ENCODE data around the gene AURKA.

AURKA gene

DNA sequence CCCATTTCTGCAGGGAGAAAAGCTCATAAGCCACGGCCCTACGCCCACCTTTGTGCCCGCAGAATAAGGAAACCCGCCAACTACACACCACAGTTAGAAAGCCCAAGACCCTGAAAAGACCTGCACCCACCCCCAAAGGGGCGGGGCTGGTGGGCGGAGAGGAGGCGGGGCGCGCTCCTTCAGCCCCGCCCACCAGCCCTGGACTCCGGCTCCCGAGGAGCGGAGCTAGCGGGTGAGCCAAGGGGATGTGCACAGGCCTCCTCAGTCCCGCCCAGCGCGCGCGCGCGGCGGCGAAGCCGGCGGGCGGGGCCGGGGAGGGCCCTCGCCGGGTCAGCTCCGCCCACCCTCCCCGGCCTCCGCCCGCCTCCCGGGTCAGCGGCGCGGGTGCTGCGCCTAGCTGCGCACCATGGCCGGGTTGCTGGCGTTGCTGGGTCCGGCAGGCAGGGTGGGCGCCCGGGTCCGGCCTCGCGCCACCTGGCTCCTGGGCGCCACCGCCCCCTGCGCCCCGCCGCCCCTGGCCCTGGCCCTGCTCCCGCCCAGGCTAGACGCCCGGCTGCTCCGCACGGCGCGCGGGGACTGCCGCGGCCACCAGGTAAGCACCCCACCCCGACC lies 33.3 kb downstream of the AURKA start, which contains the start of gene FAM210B:
Gene FAM210B (plus strand): TSS at position 375 of the 612 bp plus-strand sequence. CDS start 32 bp downstream, at position 407.
- Histone ChIP-seq H3K9me3 (ENCODE audit: low read depth, low read length) (no peaks in the 10 kb centered on the region), H3K27ac (no peak within 1 kb of the TSS), H3K36me3 (ENCODE audit: insufficient read depth, low read length) (no peaks in the 10 kb centered on the region), H3K9ac (ENCODE audit: insufficient read length) (peak within 1 kb of the TSS; percentile 60), H3K4me3 (peak within 1 kb of the TSS; percentile 78)
- no peak for TF ChIP-seq FOXP2 (optimal IDR thresholded peaks at IDR 0.05; ENCODE audit: control extremely low read depth, extremely low read length, insufficient read depth)
- no peak for TF ChIP-seq EZH2 (IDR thresholded peaks at IDR 0.05)
- TF ChIP-seq POLR2AphosphoS5 (IDR thresholded peaks at IDR 0.05; ENCODE audit: borderline replicate concordance, low read depth, low read length), result no peak
- DNase-seq (ENCODE audit: low read depth, low spot score), result no peak

DNA sequence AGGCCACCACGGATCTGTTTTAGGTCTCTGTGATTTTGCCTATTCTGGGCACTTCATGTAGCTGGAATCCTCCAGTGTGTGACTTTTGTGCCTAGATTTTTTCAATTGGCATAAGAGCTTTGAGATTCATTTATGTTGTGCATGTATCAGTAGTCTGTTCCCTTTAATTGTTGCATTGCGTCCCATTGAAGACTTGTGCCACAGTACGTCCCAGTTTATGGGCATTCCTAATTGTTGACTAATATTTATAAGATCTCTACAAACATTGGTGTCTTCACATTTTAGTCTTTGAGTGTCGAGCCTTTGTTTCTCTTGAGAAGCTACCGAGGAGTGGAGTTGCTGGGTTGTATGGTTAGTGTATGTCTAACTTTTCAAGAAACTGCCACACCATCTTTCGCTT lies 33.9 kb downstream of the AURKA start:
- Histone ChIP-seq H3K36me3 (ENCODE audit: insufficient read depth, low read length) (no peaks in the 10 kb centered on the region), H3K4me3 (peak overlapping the region; percentile 65), H3K9me3 (ENCODE audit: low read depth, low read length) (no peaks in the 10 kb centered on the region), H3K9ac (ENCODE audit: insufficient read length) (no peak overlapping the region), H3K27ac (no peak overlapping the region)
- no peak for TF ChIP-seq POLR2AphosphoS5 (IDR thresholded peaks at IDR 0.05; ENCODE audit: borderline replicate concordance, low read depth, low read length)
- no peak for TF ChIP-seq FOXP2 (optimal IDR thresholded peaks at IDR 0.05; ENCODE audit: control extremely low read depth, extremely low read length, insufficient read depth)
- DNase-seq (ENCODE audit: low read depth, low spot score), result no peak

DNA sequence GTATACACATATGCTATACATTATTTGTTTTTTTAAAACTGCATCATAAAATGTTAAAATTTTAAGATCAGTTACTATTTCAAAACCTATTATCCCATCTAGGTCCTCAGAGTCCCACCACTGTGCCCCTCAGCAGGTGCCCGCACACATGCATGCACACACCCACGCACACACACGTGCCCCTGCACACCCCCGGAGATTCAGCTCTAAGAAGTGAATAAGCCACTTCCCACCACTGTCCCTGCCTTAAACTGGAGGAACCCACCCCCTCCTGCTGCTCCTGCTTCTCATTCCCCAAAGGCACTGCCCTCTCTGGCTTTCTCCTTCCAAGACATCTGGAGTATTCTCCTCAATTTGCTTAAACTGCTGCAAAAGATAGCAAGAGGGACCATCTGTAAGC lies 38.7 kb downstream of the AURKA start:
- no peaks in the 10 kb centered on the region for H3K9me3 ChIP-seq (ENCODE audit: low read depth, low read length)
- no peak overlapping the region for H3K27ac ChIP-seq
- DNase-seq (ENCODE audit: low read depth, low spot score), result no peak
- no peak overlapping the region for H3K9ac ChIP-seq (ENCODE audit: insufficient read length)
- H3K36me3 ChIP-seq (ENCODE audit: insufficient read depth, low read length), result no peaks in the 10 kb centered on the region
- TF ChIP-seq EZH2 (IDR thresholded peaks at IDR 0.05) (no peak), POLR2AphosphoS5 (IDR thresholded peaks at IDR 0.05; ENCODE audit: borderline replicate concordance, low read depth, low read length) (no peak), FOXP2 (optimal IDR thresholded peaks at IDR 0.05; ENCODE audit: control extremely low read depth, extremely low read length, insufficient read depth) (no peak)
- no peak overlapping the region for H3K4me3 ChIP-seq

DNA sequence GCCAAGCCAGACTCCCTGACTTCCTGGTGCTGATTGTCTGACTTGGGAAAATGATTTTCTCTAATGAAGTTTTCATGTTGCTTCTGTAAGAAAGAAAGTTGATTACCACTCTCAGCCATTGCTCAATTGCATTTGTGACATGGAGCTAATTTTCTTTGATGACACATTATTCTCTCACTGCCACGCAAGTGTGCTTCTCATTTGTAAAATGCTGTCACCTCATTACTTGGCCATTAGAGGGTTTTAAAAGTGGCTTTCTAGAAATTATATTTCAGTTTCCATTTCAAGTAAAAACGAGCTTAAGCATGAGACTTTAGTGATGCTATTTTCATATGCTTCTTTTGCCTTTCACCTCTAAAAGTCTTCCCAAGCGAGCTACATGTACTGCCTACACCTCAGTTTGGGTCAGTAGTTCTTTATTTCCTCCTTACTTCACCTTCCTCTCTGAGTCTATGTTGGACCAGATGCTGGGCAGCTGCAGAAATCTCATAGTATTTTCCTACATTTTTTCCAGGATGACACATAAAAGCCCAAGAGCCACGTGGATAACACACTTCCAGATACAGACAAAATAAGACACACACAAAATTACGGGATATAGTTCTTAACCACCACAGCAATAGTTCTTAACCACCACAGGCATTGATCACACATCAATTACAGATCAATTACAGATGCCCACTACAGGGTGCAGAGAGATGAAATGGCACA lies 39.5 kb downstream of the AURKA start:
- no peak for DNase-seq (ENCODE audit: low read depth, low spot score)
- Histone ChIP-seq H3K9me3 (ENCODE audit: low read depth, low read length) (no peaks in the 10 kb centered on the region), H3K36me3 (ENCODE audit: insufficient read depth, low read length) (no peaks in the 10 kb centered on the region), H3K9ac (ENCODE audit: insufficient read length) (no peak overlapping the region), H3K4me3 (no peak overlapping the region), H3K27ac (no peak overlapping the region)
- no peak for TF ChIP-seq EZH2 (IDR thresholded peaks at IDR 0.05)
- no peak for TF ChIP-seq FOXP2 (optimal IDR thresholded peaks at IDR 0.05; ENCODE audit: control extremely low read depth, extremely low read length, insufficient read depth)
- TF ChIP-seq POLR2AphosphoS5 (IDR thresholded peaks at IDR 0.05; ENCODE audit: borderline replicate concordance, low read depth, low read length), result no peak

DNA sequence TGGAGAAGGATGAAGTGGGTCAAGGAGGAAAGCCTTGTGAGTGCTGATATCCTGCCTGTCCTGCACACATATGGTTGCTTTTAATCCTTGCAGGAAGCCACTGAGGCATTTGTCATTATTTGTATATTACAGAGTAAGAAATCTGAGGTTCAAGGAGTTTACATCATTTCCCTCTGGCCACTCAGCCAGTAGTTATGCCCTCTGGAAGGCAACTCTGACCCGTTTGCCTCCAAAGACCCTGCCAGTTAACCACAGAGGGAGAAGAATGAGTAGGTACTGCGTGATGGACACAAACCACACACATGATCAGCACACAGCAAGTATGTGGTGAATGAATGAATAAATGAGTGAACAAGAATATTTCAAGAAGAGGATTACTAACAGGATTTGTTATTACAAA lies 41.2 kb downstream of the AURKA start:
- no peak overlapping the region for H3K27ac ChIP-seq
- no peak overlapping the region for H3K4me3 ChIP-seq
- TF ChIP-seq EZH2 (IDR thresholded peaks at IDR 0.05) (no peak), FOXP2 (optimal IDR thresholded peaks at IDR 0.05; ENCODE audit: control extremely low read depth, extremely low read length, insufficient read depth) (no peak), POLR2AphosphoS5 (IDR thresholded peaks at IDR 0.05; ENCODE audit: borderline replicate concordance, low read depth, low read length) (no peak)
- H3K9ac ChIP-seq (ENCODE audit: insufficient read length), result no peak overlapping the region
- no peaks in the 10 kb centered on the region for H3K9me3 ChIP-seq (ENCODE audit: low read depth, low read length)
- no peak for DNase-seq (ENCODE audit: low read depth, low spot score)
- H3K36me3 ChIP-seq (ENCODE audit: insufficient read depth, low read length), result no peaks in the 10 kb centered on the region

DNA sequence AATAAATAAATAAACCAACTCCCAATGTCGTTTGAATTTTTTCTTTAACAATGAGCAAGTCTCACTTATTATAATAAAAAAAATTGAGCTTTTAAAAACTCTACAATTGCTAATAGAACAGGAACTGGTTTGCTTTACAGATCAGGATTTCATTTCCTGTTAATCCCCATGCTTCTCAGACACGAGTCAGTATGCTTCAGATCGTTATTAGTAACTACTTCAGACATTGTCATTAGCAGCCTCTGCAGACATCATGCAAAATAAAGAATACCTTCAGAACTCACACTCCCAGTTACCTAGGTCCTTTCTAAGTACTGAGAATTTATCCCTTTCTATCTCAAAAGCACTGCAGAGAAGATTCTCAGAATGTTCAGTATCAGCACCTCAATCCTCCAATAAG lies 43.3 kb downstream of the AURKA start:
- DNase-seq (ENCODE audit: low read depth, low spot score), result no peak
- no peak overlapping the region for H3K9ac ChIP-seq (ENCODE audit: insufficient read length)
- H3K9me3 ChIP-seq (ENCODE audit: low read depth, low read length), result no peaks in the 10 kb centered on the region
- no peaks in the 10 kb centered on the region for H3K36me3 ChIP-seq (ENCODE audit: insufficient read depth, low read length)
- no peak overlapping the region for H3K27ac ChIP-seq
- no peak for TF ChIP-seq POLR2AphosphoS5 (IDR thresholded peaks at IDR 0.05; ENCODE audit: borderline replicate concordance, low read depth, low read length)
- no peak for TF ChIP-seq EZH2 (IDR thresholded peaks at IDR 0.05)
- no peak overlapping the region for H3K4me3 ChIP-seq

DNA sequence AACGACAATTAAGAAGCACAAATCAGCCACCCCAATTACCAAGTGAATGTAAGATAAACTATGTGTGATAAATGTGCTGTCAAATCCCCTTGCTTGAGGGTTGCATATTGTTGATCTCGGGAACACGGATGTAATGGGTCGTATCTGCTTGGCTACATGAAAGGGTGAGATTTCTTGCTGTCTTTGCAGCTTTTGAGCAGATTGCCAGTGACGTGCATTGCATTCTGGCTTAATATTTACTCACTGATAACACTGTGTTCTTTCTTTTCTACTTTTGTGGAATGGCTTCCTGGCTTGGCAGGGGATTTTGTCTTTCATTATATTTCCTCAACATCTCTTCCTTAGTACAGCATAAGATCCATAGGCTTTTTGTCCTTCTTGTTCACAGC lies 43.7 kb downstream of the AURKA start:
- DNase-seq (ENCODE audit: low read depth, low spot score), result no peak
- no peak overlapping the region for H3K9ac ChIP-seq (ENCODE audit: insufficient read length)
- H3K9me3 ChIP-seq (ENCODE audit: low read depth, low read length), result no peaks in the 10 kb centered on the region
- H3K4me3 ChIP-seq, result no peak overlapping the region
- no peak for TF ChIP-seq POLR2AphosphoS5 (IDR thresholded peaks at IDR 0.05; ENCODE audit: borderline replicate concordance, low read depth, low read length)
- TF ChIP-seq FOXP2 (optimal IDR thresholded peaks at IDR 0.05; ENCODE audit: control extremely low read depth, extremely low read length, insufficient read depth), result no peak
- TF ChIP-seq EZH2 (IDR thresholded peaks at IDR 0.05), result no peak
- H3K27ac ChIP-seq, result no peak overlapping the region
- no peaks in the 10 kb centered on the region for H3K36me3 ChIP-seq (ENCODE audit: insufficient read depth, low read length)

DNA sequence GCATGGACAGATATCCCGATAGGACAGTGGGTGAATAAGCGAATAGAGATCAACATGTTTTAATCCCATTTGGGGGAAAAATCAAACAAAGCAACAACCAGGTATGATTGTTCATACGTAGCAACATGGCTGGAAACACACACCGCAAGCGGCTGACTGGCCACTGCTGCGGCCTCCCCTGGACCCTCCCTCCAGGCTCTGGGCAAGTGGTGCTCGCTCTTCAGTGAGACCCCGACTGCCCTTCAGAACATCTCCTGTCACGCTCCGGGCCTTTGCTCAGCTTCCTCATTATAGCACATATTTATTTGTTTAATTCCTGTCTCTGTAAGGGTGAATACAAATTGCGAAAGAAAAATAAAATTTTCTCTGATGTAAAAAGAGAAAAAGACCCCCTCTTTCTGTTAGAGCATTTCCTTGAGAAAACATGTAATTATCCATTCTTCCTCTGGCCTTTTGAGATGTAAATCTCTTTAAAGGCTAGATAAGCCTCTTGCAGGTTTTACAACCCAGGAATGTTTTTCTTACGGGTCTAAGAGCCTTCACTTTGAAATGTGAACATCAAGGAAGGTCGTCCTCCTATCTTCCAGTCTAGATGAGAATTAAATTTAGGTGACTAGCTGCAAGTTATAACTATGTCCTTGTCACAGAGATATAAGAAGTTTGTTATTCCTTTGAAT lies 44.2 kb downstream of the AURKA start:
- Histone ChIP-seq H3K9ac (ENCODE audit: insufficient read length) (no peak overlapping the region), H3K27ac (no peak overlapping the region), H3K36me3 (ENCODE audit: insufficient read depth, low read length) (no peaks in the 10 kb centered on the region), H3K9me3 (ENCODE audit: low read depth, low read length) (no peaks in the 10 kb centered on the region), H3K4me3 (no peak overlapping the region)
- DNase-seq (ENCODE audit: low read depth, low spot score), result no peak
- no peak for TF ChIP-seq EZH2 (IDR thresholded peaks at IDR 0.05)
- no peak for TF ChIP-seq FOXP2 (optimal IDR thresholded peaks at IDR 0.05; ENCODE audit: control extremely low read depth, extremely low read length, insufficient read depth)
- no peak for TF ChIP-seq POLR2AphosphoS5 (IDR thresholded peaks at IDR 0.05; ENCODE audit: borderline replicate concordance, low read depth, low read length)

All from SK-N-MC (cell line).